Breast epithelium (tissue), 4 donors: ENCODE results near the gene MCM3AP. TPM values are rescaled to one million over a fixed set of nuclear protein-coding genes. Genes with fewer than 3 reads are reported as not detected.

Source experiments
- DNase-seq, 2 donors: peaks; one replicate each; pipeline ENCODE4 v3.0.0-alpha.2; 2019; ENCODE audit warnings: low spot score in 2 of 2
- H3K27ac ChIP-seq, 2 donors: fragments of 200-600 bp; sonication (generic) in 1 of 2; one replicate each; pipeline ENCODE4 v1.5.1; 2016 to 2019; ENCODE audit warnings: mild to moderate bottlenecking in 1 of 2
- H3K27me3 ChIP-seq, 2 donors: fragments of 200-600 bp; sonication (generic) in 1 of 2; one replicate each; pipeline versions ENCODE4 v1.5.1 to v1.6.0; 2017 to 2019; ENCODE audit warnings: control low read depth in 1 of 2, mild to moderate bottlenecking in 1 of 2
- H3K36me3 ChIP-seq: fragments of 200-600 bp; one replicate; pipeline ENCODE4 v1.5.1; 2019
- H3K4me1 ChIP-seq, 2 donors: fragments of 200-600 bp; sonication (generic); one replicate each; pipeline ENCODE4 v1.5.1; 2016 to 2019; ENCODE audit warnings: control low read depth in 1 of 2
- H3K4me3 ChIP-seq, 3 donors: fragments of 200-600 bp; sonication (generic); 1 replicate in 2 of 3; 2 replicates in 1 of 3; pipeline ENCODE4 v1.5.1; 2016 to 2019; ENCODE audit warnings: mild to moderate bottlenecking in 3 of 3, moderate library complexity in 2 of 3
- H3K9me3 ChIP-seq, 2 donors: fragments of 200-600 bp; sonication (generic) in 1 of 2; one replicate each; pipeline ENCODE4 v1.5.1; 2016 to 2019; ENCODE audit warnings: control low read depth in 1 of 2
- CTCF ChIP-seq, 3 donors: fragments of 450-650 bp; IDR thresholded peaks; one replicate each; pipeline ENCODE4 v1.5.1; 2016 to 2017; ENCODE audit warnings: antibody characterized with exemption in 3 of 3, mild to moderate bottlenecking in 3 of 3, moderate library complexity in 3 of 3
- POLR2A ChIP-seq: fragments of 450-650 bp; IDR thresholded peaks from one replicate; pipeline ENCODE4 v1.6.1; 2016; ENCODE audit warnings: antibody characterized with exemption, mild to moderate bottlenecking, moderate library complexity
- POLR2AphosphoS5 ChIP-seq, 3 donors: sonication (generic); formaldehyde crosslinking; IDR thresholded peaks; one replicate each; pipeline ENCODE4 v1.6.1; 2017; ENCODE audit warnings: antibody characterized with exemption in 3 of 3
- intact Hi-C: fragments of 100-400 bp; cut with DNase I; formaldehyde crosslinking; loops from one replicate; pipeline ENCODE4 v1.15.1; 2023; ENCODE audit warnings: low total_unique reads
- total RNA-seq, 3 donors: library from RNA; depleted of rRNA; stranded (reverse); fragments of >200 nt; gene quantifications; one replicate each; pipeline ENCODE4 v1.1.0, GENCODE V29; 2016

MCM3AP gene
- total RNA-seq, 3 donors from 2014 or later = 91.5 to 100.0 (median 99.2) TPM

DNA sequence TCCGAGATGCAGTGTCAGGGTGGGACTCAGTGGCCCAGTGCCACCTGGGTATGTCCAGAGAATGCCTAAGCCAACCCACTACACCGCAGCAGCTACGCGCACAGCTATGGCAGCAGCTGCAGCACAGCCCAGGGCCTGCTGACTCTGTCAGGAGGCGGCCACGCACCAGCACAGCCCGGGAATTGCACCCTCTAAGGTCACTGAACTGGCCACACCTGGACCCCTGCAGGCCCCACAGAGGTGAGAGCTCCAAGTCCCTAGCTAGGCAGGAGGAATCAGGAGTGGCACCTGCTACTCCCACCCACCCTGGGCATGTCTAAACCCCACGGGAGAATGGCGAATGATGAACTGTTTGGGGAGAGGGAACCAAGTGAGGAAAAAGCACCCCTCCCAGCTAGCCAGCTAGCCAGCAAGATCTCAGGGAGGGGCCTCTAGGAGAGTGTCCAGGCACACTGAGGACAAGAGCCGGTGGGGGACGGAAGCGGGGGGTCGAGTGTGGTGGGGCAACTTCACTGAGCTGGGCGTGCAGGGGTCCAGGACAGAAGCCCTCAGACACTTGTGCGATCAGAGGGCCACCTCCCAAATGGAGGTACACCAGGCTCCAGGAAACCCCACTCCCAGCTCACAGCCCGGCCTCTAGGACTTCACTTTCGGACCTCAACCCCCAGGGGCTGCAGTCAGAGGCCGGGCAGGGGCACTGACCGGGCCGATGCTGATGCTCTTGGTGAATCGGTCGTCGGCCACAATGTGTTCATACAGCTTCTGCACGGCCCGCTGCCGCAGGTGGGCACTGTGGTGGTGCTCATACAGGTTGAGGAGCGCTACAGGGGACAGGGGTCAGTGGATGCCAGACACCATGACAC, 70.7 kb downstream of the MCM3AP start:
- Histone ChIP-seq H3K4me1 (no peaks in the 10 kb centered on the region), H3K36me3 (no peaks in the 10 kb centered on the region), H3K4me3 (no peak overlapping the region), H3K9me3 (no peaks in the 10 kb centered on the region), H3K27me3 (no peaks in the 10 kb centered on the region), H3K27ac (no peak overlapping the region)
- no peak for TF ChIP-seq POLR2A
- TF ChIP-seq CTCF (IDR thresholded peaks at IDR 0.05) = no peak
- DNase-seq = peak in 1 of 2 donors; percentile 43
- intact Hi-C loops = no loop called here

- DNase-seq = peak in 1 of 2 donors; percentile 48
- H3K4me1 ChIP-seq = no peaks in the 10 kb centered on the region
- no peaks in the 10 kb centered on the region for H3K36me3 ChIP-seq
- no peaks in the 10 kb centered on the region for H3K27me3 ChIP-seq
- no peak for TF ChIP-seq POLR2AphosphoS5 (IDR thresholded peaks at IDR 0.05)
- TF ChIP-seq CTCF (IDR thresholded peaks at IDR 0.05) = no peak
- TF ChIP-seq POLR2A = no peak
- intact Hi-C loops = no loop called here
- no peak overlapping the region for H3K4me3 ChIP-seq
- H3K9me3 ChIP-seq = no peaks in the 10 kb centered on the region
- no peak overlapping the region for H3K27ac ChIP-seq
Observed at GRCh38 chr21:46213620-46214286, 71.7 kb downstream of the MCM3AP start.

- TF ChIP-seq CTCF (IDR thresholded peaks at IDR 0.05) = no peak
- no peak for TF ChIP-seq POLR2AphosphoS5 (IDR thresholded peaks at IDR 0.05)
- no peak for TF ChIP-seq POLR2A
- Histone ChIP-seq H3K36me3 (no peaks in the 10 kb centered on the region), H3K27me3 (no peaks in the 10 kb centered on the region), H3K9me3 (no peaks in the 10 kb centered on the region), H3K4me3 (no peak overlapping the region), H3K27ac (no peak overlapping the region), H3K4me1 (no peaks in the 10 kb centered on the region)
- intact Hi-C loops = no loop called here
- peak in 1 of 2 donors; percentile 22 for DNase-seq
Observed at GRCh38 chr21:46212721-46213484, 72.5 kb downstream of the MCM3AP start.

- DNase-seq = peak in 1 of 2 donors; percentile 28
Observed at GRCh38 chr21:46211786-46212720, 73.4 kb downstream of the MCM3AP start.

More at GRCh38 chr21:46211786-46212720, 73.4 kb downstream of the MCM3AP start:
- no peak overlapping the region for H3K27ac ChIP-seq
- H3K9me3 ChIP-seq = no peaks in the 10 kb centered on the region
- no peaks in the 10 kb centered on the region for H3K27me3 ChIP-seq
- H3K4me3 ChIP-seq = no peak overlapping the region
- TF ChIP-seq POLR2A (no peak), POLR2AphosphoS5 (IDR thresholded peaks at IDR 0.05) (no peak), CTCF (IDR thresholded peaks at IDR 0.05) (no peak)
- H3K4me1 ChIP-seq = no peaks in the 10 kb centered on the region
- H3K36me3 ChIP-seq = peaks cover 7% of the 10 kb centered on the region
- intact Hi-C loops = no loop called here
